Activated CD4-positive, CD25-positive, alpha-beta regulatory T cell treated with anti-CD3 and anti-CD28 coated beads, Interleukin-2, amount 50 U/mL, for 16 hours (primary cell): ENCODE measurements around the gene SLC17A6.

ENCODE experiments used
- DNase-seq: peaks from one replicate; pipeline ENCODE4 v3.0.0-alpha.2; 2020; ENCODE audit warnings: low read depth, low spot score

Gene SLC17A6

DNA sequence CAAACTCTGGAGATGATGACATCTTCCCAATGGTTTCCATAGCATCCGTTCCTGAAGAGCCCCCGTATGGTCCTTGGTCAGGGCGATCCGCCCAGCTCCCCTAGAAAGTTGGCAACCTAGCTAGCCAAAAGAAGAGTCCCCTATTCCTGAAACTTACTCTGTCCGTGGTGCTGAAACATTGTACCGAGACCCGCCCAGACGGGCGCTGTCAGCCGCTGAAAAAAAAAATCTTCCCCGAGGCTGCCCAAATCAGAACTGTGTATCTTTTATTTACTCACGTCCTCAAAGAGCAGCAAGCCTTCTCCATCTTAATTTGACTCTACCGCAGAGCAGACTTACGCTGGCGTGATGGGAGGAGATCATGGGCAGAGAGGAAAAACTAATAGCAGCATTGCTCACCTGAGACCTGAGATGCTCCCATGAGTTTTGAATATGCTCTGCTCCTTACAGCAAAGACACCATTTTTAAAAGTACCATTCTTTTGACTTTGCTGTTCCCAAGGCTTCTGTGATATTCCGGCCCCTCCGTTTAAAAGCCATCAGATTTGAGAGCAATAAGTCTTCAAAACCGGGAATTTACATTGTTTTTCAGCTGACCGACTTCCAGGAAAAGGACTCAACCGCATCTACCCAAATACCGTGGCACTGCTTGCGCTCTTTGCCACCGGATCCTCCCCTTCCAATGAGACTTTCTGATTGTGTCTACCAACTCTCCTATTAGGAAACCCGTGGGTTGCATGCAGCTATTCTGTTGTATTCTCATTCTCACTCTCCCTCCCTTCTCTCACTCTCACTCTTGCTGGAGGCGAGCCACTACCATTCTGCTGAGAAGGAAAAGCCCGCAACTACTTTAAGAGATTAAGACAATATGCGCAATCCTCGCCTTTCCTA, at the start of gene SLC17A6:
Gene SLC17A6, plus strand, starts transcription at position 786 of the 890 bp plus-strand sequence. CDS start 153 bp downstream, outside the sequence.
- no peak for DNase-seq

DNA sequence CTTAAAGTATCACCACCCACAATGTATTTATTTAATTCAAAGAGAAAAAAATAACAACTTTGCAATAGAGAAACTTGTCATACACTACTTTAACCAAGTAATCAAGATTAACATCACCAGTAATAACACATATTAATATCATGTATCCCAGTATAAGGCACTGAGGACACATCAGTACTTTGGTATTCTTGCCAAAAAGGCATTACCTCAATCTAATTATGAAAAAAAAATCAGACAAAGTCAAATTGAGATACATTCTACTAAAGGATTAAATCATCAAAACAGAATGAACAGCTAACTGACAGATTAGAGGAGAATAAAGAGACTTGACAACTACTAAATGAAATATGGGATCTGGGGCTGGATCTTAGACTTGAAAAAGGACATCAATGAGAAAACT, 35.8 kb upstream of the SLC17A6 start:
- DNase-seq: no peak

DNA sequence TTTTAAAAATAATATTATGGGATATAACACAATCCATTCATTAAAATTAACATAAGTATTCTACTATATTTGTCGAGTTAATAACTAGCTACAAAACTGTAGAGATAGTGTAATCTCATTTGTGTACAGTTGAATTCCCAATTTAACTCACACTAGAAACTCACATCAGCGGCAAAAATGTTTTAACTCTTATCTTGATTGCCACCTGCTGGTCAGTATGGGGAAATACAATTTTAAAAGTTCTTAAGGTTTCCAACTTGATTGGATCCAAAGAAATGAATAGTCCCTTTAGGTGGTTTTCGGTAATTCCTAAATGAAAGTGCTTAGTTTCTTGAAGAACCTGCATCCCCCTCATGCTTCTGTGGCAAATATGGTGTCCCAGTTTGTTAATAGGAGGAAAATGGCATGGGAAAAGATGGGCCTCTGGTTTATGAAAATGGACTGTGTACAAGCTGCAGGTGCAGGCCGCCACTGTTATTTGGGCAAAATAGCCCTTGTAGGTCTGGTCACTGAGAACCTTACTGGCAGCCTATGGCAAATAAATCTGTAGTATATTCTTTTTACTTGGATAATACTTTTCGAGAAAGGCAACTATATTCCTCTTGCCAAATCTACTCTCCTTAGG, 33.7 kb upstream of the SLC17A6 start:
- no peak for DNase-seq

DNA sequence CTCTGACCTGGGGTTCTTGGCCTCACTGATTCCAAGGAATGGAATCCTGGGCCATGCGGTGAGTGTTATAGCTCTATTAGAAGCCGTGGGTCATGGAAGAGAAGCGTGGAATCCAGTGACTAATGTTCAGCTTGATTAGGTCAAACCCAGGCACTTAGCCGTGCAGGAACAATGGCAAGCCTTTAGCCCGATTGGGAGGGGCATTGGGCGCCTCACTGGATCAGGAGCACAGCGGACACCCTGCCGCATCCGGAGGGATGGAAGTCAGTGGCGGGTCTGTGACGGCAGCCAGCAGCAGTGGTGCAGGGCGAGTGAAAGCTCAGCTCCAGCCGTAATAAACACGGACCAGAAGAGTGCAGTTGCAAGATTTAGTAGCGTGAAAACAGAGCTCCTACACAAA, 20.5 kb upstream of the SLC17A6 start:
- no peak for DNase-seq

DNA sequence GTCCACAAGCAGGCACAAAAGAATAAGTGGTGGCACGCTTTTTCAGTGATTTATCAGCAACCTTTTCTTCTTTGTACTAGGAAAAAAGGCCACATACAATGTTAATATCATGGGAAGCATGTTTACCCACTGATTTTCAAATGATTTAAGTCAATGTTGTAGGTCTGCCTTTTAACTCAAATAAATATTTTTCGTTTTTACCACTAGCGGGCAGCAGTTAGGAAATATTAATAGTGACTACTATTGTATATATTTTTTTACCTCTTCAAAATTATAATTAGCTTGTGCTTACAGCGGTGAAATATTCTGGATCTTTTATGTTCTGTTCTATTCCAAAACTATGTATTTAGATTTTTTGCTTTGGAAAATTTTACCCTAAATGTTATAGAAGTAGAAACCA, 6.4 kb upstream of the SLC17A6 start:
- no peak for DNase-seq

DNA sequence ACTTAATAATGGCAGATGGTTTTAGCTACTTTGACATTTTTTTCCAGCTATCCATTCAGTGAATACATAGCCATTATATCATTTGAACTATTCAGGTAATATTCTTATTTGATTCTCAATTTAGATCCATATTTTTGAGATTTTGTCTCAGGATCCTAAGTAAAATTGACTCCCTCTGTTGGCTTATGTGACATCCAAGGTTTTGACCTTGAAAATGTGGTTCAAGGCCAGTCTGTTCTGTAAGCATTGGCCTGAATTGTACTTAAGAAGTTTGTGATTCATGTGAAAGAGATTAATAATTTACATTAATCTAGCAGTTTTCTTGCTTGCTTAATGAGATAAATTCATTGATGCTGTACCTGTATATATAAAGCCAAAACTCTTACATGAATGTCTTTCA, 1.6 kb upstream of the SLC17A6 start:
- no peak for DNase-seq

DNA sequence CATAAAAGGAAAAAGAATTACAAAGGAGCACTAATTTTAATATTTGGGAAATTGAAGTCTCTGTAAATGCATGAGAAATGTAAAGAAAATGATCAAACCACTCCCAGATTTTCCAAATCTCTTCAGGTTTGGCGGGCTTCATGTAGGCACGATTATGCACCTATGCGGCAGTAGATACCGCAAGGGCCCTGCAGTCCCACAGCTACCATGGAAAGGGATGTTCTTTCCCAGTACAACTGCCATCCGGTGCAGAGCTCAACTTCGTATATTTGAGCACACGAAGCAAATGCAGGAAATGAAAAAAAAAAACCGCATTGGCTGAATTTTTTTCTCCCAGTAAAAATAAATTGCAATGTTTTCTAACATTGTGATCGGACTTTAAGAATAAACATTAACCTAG, 1.4 kb downstream of the SLC17A6 start:
- no peak for DNase-seq

DNA sequence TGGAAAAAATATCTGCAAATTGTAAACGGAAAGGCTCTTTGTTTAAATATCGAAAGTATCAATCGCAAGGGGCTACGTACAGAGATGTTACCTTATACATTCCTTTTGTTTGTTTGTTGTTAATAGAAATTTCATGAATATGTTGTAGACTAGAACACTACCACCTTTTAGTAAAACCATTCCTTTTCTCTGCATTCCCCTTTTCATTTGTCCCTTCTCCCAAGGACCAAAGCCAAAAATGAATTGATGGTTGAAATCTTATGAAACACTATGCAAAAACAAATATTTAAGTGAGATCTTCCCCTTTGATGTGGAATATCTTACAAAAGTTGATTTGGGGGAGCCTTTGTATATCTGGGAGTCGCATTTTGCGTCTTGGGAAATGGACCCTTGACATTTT, 2.1 kb downstream of the SLC17A6 start:
- no peak for DNase-seq

DNA sequence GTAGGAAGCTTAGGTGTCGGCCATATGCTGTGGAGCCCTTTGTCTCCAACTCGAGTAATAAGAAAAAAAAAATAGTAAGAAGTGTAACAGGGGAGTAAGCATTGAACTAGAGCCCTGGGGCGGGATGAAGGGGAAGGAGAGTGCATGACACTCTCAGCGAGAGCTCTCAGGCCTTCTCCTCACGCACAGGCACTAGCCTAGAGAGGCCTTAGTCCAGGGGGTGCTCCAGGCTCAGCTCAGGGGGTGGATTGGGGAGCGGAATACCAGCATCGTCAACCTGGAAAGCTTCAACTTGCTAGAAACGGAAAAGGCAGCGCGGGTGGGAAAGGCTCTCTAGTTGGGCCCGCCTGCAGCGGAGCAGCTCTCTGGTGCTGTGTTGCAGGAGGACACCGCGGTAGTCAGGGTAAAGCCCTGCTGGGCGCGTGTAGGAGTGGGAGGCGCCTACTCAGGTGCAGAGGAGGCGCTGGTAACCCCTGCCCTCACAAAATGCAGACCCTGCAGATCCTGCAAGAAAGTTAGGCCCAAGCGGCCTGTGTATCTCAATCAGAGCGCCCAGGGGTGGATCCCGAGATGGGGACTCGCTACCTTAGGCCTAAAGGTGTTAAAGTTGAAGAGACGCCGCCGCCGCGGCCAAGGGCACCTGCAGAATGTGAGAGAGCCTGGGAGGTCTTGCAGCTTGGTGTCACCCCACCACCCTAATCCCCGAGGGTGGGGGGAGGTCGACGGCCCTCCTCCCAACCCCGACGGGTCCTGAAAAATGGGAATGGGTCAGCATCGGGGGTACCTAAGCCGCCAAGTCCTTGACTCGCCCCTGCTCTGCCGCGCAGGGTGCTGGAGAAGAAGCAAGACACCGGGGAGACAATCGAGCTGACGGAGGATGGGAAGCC, 2.8 kb downstream of the SLC17A6 start:
- DNase-seq: no peak

DNA sequence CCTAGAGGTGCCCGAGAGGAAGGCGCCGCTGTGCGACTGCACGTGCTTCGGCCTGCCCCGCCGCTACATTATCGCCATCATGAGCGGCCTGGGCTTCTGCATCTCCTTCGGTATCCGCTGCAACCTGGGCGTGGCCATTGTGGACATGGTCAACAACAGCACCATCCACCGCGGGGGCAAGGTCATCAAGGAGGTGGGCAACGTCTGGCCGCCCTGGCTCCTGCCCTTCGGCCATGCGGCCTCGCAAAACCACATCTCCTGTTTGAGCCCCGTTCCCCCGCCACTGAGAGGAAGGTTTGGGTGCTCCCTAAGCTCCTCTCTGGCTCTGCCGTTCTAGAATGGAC, 3.4 kb downstream of the SLC17A6 start:
- DNase-seq: no peak

DNA sequence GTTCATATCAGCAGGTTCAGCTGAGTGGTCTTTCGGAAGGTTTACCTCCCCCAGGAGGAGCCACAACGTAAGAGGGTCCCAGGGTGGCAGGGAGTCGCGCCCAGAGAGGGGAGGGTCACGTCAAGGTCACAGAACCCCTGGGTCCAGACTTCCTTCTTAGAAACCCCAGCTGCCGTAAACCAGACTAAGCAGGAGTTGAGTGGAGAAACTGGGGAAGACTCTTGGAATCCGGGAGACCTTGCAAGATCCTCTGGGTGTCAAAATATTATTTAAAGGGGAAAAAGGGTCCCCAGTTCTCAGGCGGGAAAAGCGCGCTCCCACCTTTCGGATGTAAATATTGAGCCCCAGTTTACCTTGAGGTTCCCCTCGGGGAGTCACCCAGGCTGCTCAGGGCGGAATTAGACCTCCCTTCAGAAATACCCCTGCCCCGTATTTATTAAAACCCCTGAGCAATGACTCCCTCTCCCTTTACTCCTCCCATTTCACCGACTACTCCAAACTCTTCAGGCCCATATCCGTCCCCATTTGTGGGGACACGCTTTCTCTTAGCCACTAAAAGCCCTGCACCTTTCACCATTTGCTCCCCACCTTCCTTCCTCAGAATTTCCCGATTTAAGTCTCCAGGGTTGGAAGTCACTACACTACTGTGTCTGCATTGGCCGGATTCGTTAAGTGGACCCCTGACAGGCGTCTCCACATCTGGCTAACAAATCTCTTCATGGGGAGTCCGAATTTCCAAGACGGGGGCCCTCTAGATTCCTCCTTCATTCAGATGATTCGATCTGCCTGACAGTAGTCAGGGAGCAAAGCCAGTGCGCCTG, 4.2 kb downstream of the SLC17A6 start:
- no peak for DNase-seq

DNA sequence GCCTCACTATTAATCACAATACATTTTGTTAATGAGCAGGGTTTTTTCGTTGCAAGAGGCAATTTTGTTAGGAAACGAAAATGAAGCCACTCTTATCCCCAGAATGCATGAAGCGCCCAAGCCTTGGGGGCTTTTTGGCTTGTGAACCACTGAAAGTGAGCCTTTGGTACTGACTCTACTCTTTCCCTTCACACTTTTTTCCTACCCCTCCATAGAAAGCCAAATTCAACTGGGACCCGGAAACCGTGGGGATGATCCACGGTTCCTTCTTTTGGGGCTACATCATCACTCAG, 4.8 kb downstream of the SLC17A6 start:
- no peak for DNase-seq

DNA sequence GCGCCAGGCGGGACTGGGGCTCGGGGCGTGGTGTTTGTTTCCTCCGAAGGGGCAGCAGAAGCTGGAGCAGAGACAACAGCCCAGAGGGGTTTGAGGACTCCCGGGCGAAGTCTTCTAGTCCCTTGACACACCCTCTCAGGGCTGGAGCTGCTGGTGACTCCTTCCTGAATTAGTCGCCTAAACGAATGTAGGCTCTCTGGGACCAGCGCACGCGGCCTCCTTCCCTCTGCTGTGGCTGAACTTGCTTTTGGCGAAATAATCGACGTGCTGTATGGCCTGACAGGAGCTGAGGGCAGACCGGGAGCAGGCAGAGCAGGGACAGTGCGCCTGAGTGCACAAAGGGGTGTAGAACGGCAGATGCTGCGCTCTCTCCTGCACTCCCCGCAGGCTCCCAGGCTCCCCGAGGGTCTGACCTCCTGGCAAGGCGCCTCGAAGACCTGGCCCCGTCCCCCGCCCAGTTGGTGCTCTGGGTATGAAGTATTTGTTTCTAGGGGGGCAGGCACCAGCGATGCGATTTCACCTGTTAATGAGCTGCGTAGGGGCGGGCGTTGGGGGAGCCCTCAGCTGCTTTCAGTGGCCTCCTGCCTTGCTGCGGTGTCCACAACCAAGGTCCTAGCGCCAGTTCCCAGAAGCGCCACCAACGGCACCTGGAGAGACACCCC, 5.3 kb downstream of the SLC17A6 start:
- no peak for DNase-seq

DNA sequence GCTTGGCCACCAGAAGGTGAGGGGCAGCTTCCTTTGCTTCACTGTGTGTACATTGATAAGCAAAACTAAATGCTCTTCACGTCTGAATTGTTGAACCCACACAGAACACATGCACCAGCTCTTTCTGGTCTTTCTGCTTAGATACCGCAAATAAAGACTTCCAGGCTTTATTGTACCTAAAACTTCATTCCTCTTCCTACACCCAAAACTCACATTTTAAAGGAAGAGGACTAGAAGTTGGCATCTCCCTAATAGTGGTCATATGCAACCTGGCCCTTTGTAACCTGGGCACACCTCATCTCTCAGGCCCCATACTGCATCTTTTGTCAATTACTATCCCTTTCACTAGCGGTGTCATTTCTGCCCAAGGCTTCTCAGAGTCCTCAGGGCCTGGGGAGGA, 5.9 kb downstream of the SLC17A6 start:
- DNase-seq: no peak

DNA sequence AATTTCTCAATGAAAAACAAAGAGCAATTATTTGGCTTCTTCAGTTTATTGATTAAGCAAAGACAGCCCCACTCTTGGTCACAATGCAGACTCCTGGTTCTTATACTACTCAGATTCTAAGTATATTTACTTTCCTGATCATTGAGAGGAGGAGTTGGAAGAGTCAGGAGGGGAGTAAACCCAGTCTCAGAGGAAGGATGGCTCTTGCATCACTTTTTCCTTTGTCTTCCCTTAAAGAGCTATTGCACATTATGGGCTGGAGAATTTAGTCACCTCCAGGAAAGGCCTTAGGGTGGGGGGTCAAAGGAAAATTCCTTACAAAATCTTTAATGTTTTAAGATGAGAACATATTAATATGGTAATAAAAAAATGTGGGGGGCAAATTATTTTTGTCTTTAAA, 8.1 kb downstream of the SLC17A6 start:
- no peak for DNase-seq

DNA sequence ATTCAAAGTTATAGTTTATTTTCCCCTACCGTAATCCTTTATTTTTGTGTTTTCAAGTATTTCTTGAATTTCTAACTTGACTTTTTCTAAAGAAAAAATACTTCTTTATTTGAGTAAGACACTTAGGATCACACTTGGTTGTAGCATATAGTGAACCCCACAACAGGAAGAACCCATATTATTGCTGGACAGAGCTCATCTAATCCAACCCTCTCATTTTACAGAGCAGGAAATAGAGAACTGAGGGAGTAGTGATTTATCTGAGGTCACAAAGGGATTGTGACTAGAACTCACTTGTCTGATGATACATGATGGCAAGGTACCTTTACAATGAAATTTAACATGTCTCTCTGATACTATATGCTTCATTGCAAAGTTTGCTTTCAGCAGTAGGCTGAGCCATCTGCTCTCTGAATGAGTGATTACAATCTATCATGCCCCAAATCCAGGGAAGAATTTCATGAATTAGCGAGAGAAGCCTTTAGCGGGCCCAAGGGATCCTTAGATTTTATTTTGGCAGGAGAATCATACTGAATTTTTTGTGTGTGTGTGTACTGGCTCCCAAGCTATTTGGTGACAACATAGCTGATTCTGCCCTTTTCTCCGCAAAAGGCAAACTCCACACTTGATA, 9.8 kb downstream of the SLC17A6 start:
- DNase-seq: no peak

DNA sequence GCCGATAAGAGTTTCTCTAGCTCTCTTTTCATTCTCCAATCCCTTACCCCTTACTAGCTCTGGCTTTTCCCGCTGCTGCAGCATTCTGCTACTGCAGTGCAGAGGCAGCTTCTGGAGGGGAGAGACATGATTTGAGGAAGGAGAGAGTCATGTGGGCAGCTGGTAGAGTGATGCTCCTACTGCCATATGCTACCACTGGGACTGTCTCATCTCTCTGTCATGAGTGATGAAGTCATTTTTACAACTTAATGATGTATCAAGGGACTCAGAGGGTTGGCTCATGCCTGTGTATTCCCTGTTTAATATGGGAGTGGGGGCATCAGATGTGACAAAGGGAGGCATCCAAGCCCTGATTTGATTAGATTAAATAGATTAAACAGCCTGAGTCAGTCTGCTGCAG, 11.3 kb downstream of the SLC17A6 start:
- no peak for DNase-seq

DNA sequence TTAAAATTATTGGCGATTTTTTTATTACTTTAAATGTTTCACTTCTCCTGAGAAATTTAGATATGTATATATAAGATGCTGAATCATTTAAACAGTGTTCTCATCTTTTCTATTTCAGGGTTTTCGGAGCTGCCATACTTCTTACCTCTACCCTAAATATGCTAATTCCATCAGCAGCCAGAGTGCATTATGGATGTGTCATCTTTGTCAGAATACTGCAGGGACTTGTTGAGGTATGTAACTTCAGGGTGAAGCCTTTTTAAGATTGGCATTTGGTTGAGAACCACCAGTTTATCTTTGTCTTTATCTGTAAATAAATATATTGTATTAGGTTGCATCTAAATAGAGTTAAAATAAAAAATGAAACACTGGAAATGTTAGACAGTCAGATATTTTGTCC, 21.1 kb downstream of the SLC17A6 start:
- DNase-seq: no peak

DNA sequence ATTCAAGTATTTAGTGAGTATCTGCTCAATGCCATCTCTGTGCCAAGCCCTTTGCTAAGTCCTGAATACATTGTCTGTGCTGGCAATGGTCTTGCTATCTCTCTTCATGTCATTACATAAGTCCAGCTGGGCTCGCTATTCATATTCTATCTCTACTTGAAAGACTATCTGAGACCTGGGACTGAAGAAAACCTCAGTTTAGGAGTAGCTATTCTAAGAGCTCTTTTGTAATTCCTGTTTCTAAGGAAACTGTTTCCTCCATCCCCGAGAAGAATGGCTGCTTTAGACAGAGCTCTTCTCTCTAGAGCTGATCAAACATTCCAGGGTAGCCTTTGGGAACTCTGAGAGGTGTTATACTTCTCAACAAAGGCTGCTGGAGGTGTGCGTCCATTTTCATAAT, 33.0 kb downstream of the SLC17A6 start:
- DNase-seq: no peak

DNA sequence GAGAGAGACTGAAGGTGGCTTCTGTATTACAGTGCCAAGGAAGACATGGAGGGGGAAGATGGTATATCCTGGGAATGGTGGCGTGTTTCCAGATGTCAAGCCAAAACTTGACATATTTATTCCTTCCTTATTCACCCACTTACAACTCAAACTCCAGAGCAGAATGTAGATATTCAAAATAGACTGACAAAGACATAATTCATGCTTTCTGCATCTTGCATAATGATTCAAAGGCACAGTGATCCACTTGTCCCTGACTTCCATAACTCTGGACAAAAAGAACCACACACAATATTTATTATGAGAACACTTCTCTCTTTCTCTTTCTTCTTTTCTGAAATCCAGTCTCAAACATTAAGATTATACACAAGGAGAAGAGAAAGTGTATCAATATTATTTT, 48.9 kb downstream of the SLC17A6 start:
- DNase-seq: no peak
